Stomach (tissue), 4 donors: ENCODE results near the gene NSMCE4A.
"Not testable (repeated sequence)": the region's sequence is repeated elsewhere in the genome, so short reads cannot be mapped to it uniquely, and the experiment has no call there.

ENCODE experiments used
- CTCF ChIP-seq, 7 experiments: fragments of 450-650 bp in 4 of 7; fragments of 200-600 bp in 3 of 7; sonication (generic) in 3 of 7; IDR thresholded peaks; one replicate each; pipeline ENCODE4 v1.5.1; 2016 to 2019; ENCODE audit warnings: antibody characterized with exemption in 7 of 7, control low read depth in 2 of 7, mild to moderate bottlenecking in 1 of 7
- EP300 ChIP-seq: sonication (generic); formaldehyde crosslinking; IDR thresholded peaks from one replicate; pipeline ENCODE4 v1.6.1; 2017; ENCODE audit warnings: antibody characterized with exemption
- POLR2A ChIP-seq, 4 donors: fragments of 450-650 bp; IDR thresholded peaks; one replicate each; pipeline ENCODE4 v1.6.1; 2016; ENCODE audit warnings: antibody characterized with exemption in 4 of 4, control low read depth in 2 of 4, mild to moderate bottlenecking in 1 of 4, moderate library complexity in 1 of 4
- POLR2AphosphoS5 ChIP-seq, 3 donors: sonication (generic); formaldehyde crosslinking; IDR thresholded peaks; one replicate each; pipeline ENCODE4 v1.6.1; 2016; ENCODE audit warnings: antibody characterized with exemption in 3 of 3

DNA sequence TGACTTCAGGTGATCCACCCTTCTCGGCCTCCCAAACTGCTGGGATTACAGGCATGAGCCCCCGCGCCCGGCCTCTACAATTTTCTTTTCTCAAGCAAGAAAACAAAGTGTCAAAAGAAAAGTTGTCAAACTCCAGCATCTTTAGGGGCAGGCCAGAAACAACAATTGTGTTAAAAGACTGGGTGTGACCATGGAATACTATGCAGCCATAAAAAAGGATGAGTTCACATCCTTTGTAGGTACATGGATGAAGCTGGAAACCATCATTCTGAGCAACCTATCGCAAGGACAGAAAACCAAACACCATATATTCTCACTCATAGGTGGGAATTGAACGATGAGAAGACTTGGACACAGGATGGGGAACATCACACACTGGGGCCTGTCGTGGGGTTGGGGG is 48.2 kb upstream of the NSMCE4A start:
- not testable (repeated sequence) for TF ChIP-seq CTCF (IDR thresholded peaks at IDR 0.05); POLR2AphosphoS5 (IDR thresholded peaks at IDR 0.05); POLR2A (IDR thresholded peaks at IDR 0.05); EP300
